Measurements from ENCODE around the gene FOXP1. TPM values are rescaled to one million over a fixed set of nuclear protein-coding genes. Genes with fewer than 3 reads are reported as not detected.
"Not testable (repeated sequence)": the region's sequence is repeated elsewhere in the genome, so short reads cannot be mapped to it uniquely, and the experiment has no call there.

Gene FOXP1
- total and polyA plus RNA-seq, 2 experiments from 2014 or later = 121 to 132 TPM

- Histone ChIP-seq H3K4me1 (ENCODE audit: low read depth) (peaks cover 3% of the 10 kb centered on the region), H3K9me3 (ENCODE audit: low read depth) (no peaks in the 10 kb centered on the region), H3K4me3 (no peak overlapping the region), H3K36me3 (no peaks in the 10 kb centered on the region), H3K27ac (no peak overlapping the region), H3K27me3 (no peaks in the 10 kb centered on the region)
- no peak for TF ChIP-seq CTCF (IDR thresholded peaks at IDR 0.05; ENCODE audit: low read depth, low read length)
- DNase-seq (ENCODE audit: low read depth in 1 of 2, low spot score in 1 of 2) = no peak
Observed at GRCh38 chr3:71325715-71326114, 257.8 kb downstream of the FOXP1 start.

- H3K4me3 ChIP-seq; H3K27me3 ChIP-seq; DNase-seq (ENCODE audit: low read depth in 1 of 2, low spot score in 1 of 2); H3K4me1 ChIP-seq (ENCODE audit: low read depth); H3K9me3 ChIP-seq (ENCODE audit: low read depth); H3K36me3 ChIP-seq; H3K27ac ChIP-seq: not testable (repeated sequence)
Observed at GRCh38 chr3:71324224-71324623, 259.3 kb downstream of the FOXP1 start.

- DNase-seq (ENCODE audit: low read depth in 1 of 2, low spot score in 1 of 2) = no peak
- TF ChIP-seq CTCF (IDR thresholded peaks at IDR 0.05; ENCODE audit: low read depth, low read length) = no peak
- H3K4me3 ChIP-seq = no peak overlapping the region
- H3K27me3 ChIP-seq = no peaks in the 10 kb centered on the region
- H3K4me1 ChIP-seq (ENCODE audit: low read depth) = peaks cover 10% of the 10 kb centered on the region
- H3K27ac ChIP-seq = no peak overlapping the region
- no peaks in the 10 kb centered on the region for H3K9me3 ChIP-seq (ENCODE audit: low read depth)
- H3K36me3 ChIP-seq = no peaks in the 10 kb centered on the region
Observed at GRCh38 chr3:71323558-71323957, 260.0 kb downstream of the FOXP1 start.

- Histone ChIP-seq H3K9me3 (ENCODE audit: low read depth) (no peaks in the 10 kb centered on the region), H3K4me1 (ENCODE audit: low read depth) (peaks cover 18% of the 10 kb centered on the region), H3K27me3 (no peaks in the 10 kb centered on the region), H3K36me3 (no peaks in the 10 kb centered on the region), H3K27ac (no peak overlapping the region), H3K4me3 (no peak overlapping the region)
- no peak for TF ChIP-seq CTCF (IDR thresholded peaks at IDR 0.05; ENCODE audit: low read depth, low read length)
- DNase-seq (ENCODE audit: low read depth in 1 of 2, low spot score in 1 of 2) = no peak
Observed at GRCh38 chr3:71322154-71322553, 261.4 kb downstream of the FOXP1 start.

GRCh38 chr3:71319771-71320170 lies 263.8 kb downstream of the FOXP1 start:
- DNase-seq (ENCODE audit: low read depth in 1 of 2, low spot score in 1 of 2) = no peak
- Histone ChIP-seq H3K4me3 (no peak overlapping the region), H3K27me3 (no peaks in the 10 kb centered on the region), H3K27ac (no peak overlapping the region), H3K9me3 (ENCODE audit: low read depth) (no peaks in the 10 kb centered on the region), H3K36me3 (no peaks in the 10 kb centered on the region), H3K4me1 (ENCODE audit: low read depth) (peaks cover 22% of the 10 kb centered on the region)
- no peak for TF ChIP-seq CTCF (IDR thresholded peaks at IDR 0.05; ENCODE audit: low read depth, low read length)

- Histone ChIP-seq H3K4me1 (ENCODE audit: low read depth) (peaks cover 22% of the 10 kb centered on the region), H3K4me3 (no peak overlapping the region), H3K36me3 (no peaks in the 10 kb centered on the region), H3K27me3 (no peaks in the 10 kb centered on the region), H3K27ac (peak overlapping the region; percentile 53), H3K9me3 (ENCODE audit: low read depth) (no peaks in the 10 kb centered on the region)
- no peak for DNase-seq (ENCODE audit: low read depth in 1 of 2, low spot score in 1 of 2)
- TF ChIP-seq CTCF (IDR thresholded peaks at IDR 0.05; ENCODE audit: low read depth, low read length) = no peak
Observed at GRCh38 chr3:71318458-71318827, 265.1 kb downstream of the FOXP1 start.

All from cardiac muscle cell (in vitro differentiated cells and primary cell).